Liver (tissue), 9 donors: ENCODE measurements around the gene ZNF627. TPM values are rescaled to one million over a fixed set of nuclear protein-coding genes. Genes with fewer than 3 reads are reported as not detected.

ENCODE experiments used
- DNase-seq: peaks from one replicate; pipeline ENCODE4 v3.0.0-alpha.2; 2017; ENCODE audit warnings: low spot score
- H3K27ac ChIP-seq, 2 donors: one replicate each; pipeline ENCODE4 v1.7.0; 2013; ENCODE audit warnings: inconsistent platforms in 2 of 2, low read length in 2 of 2, control low read depth in 1 of 2, low read depth in 1 of 2, mild to moderate bottlenecking in 1 of 2
- H3K27me3 ChIP-seq, 4 donors: one replicate each; pipeline versions ENCODE4 v1.6.1 to v1.7.0; 2013; ENCODE audit warnings: low read length in 3 of 4, inconsistent platforms in 1 of 4, mild to moderate bottlenecking in 1 of 4, moderate library complexity in 1 of 4; ENCODE audit not compliant: control insufficient read depth in 4 of 4, insufficient read depth in 4 of 4
- H3K36me3 ChIP-seq, 4 donors: one replicate each; pipeline versions ENCODE4 v1.6.1 to v1.7.0; 2013; ENCODE audit warnings: low read length in 3 of 4, mild to moderate bottlenecking in 3 of 4, low read depth in 1 of 4, moderate library complexity in 1 of 4; ENCODE audit not compliant: control insufficient read depth in 4 of 4, insufficient read depth in 3 of 4
- H3K4me1 ChIP-seq, 4 donors: one replicate each; pipeline versions ENCODE4 v1.6.1 to v1.7.0; 2013; ENCODE audit warnings: low read length in 3 of 4, mild to moderate bottlenecking in 3 of 4, moderate library complexity in 1 of 4; ENCODE audit not compliant: control insufficient read depth in 4 of 4, insufficient read depth in 4 of 4
- H3K4me3 ChIP-seq, 3 donors: one replicate each; pipeline versions ENCODE4 v1.6.1 to v1.7.0; 2013; ENCODE audit warnings: low read length in 3 of 3, control low read depth in 1 of 3, low read depth in 1 of 3, mild to moderate bottlenecking in 1 of 3
- H3K9ac ChIP-seq, 2 donors: one replicate each; pipeline ENCODE4 v1.7.0; 2013; ENCODE audit warnings: low read length in 2 of 2, mild to moderate bottlenecking in 2 of 2, moderate library complexity in 2 of 2, control low read depth in 1 of 2, low read depth in 1 of 2
- H3K9me3 ChIP-seq, 4 donors: one replicate each; pipeline versions ENCODE4 v1.6.1 to v1.7.0; 2013; ENCODE audit warnings: low read length in 3 of 4; ENCODE audit not compliant: control insufficient read depth in 4 of 4
- ATF3 ChIP-seq: IDR thresholded peaks from 2 replicates; pipeline ENCODE4 v1.6.1; 2016; ENCODE audit warnings: antibody characterized with exemption
- CTCF ChIP-seq: fragments of 150-350 bp; IDR thresholded peaks from 2 replicates; pipeline ENCODE4 v1.5.1; 2017; ENCODE audit warnings: improper control_type of control experiment, low read depth, low read length; ENCODE audit not compliant: missing input control
- EGR1 ChIP-seq, 2 donors: IDR thresholded peaks; 2 replicates each; pipeline ENCODE4 v1.6.1; 2016 to 2018; ENCODE audit warnings: antibody characterized with exemption in 2 of 2, low read depth in 2 of 2
- FOXA1 ChIP-seq: IDR thresholded peaks from 2 replicates; pipeline ENCODE4 v1.6.1; 2016; ENCODE audit warnings: antibody characterized with exemption
- FOXA2 ChIP-seq: IDR thresholded peaks from 2 replicates; pipeline ENCODE4 v1.6.1; 2016; ENCODE audit warnings: antibody characterized with exemption
- GABPA ChIP-seq, 2 donors: IDR thresholded peaks in 1 of 2; conservative IDR thresholded peaks in 1 of 2; 2 replicates each; pipeline ENCODE4 v1.6.1; 2016; ENCODE audit warnings: antibody characterized with exemption in 2 of 2, mild to moderate bottlenecking in 1 of 2, moderate library complexity in 1 of 2
- HNF4A ChIP-seq, 2 donors: conservative IDR thresholded peaks; 2 replicates each; pipeline ENCODE4 v1.6.1; 2016; ENCODE audit warnings: antibody characterized with exemption in 2 of 2, mild to moderate bottlenecking in 2 of 2
- HNF4G ChIP-seq: IDR thresholded peaks from 2 replicates; pipeline ENCODE4 v1.6.1; 2016; ENCODE audit warnings: antibody characterized with exemption
- JUND ChIP-seq, 2 donors: IDR thresholded peaks; 2 replicates each; pipeline ENCODE4 v1.6.1; 2016; ENCODE audit warnings: antibody characterized with exemption in 2 of 2
- NR2F2 ChIP-seq: IDR thresholded peaks from 2 replicates; pipeline ENCODE4 v1.6.1; 2016; ENCODE audit warnings: antibody characterized with exemption
- RAD21 ChIP-seq, 2 donors: IDR thresholded peaks; 2 replicates each; pipeline ENCODE4 v1.6.1; 2016; ENCODE audit warnings: antibody characterized with exemption in 2 of 2, mild to moderate bottlenecking in 2 of 2
- REST ChIP-seq: IDR thresholded peaks from 2 replicates; pipeline ENCODE4 v1.6.1; 2016; ENCODE audit warnings: antibody characterized with exemption, mild to moderate bottlenecking
- RXRA ChIP-seq, 2 donors: IDR thresholded peaks; 2 replicates each; pipeline ENCODE4 v1.6.1; 2017 to 2018; ENCODE audit warnings: antibody characterized with exemption in 2 of 2, mild to moderate bottlenecking in 1 of 2
- SP1 ChIP-seq: IDR thresholded peaks from 2 replicates; pipeline ENCODE4 v1.6.1; 2018; ENCODE audit warnings: antibody characterized with exemption, mild to moderate bottlenecking
- TAF1 ChIP-seq: conservative IDR thresholded peaks from 2 replicates; pipeline ENCODE4 v1.6.1; 2016; ENCODE audit warnings: antibody characterized with exemption, mild to moderate bottlenecking
- YY1 ChIP-seq: IDR thresholded peaks from 2 replicates; pipeline ENCODE4 v1.6.1; 2016; ENCODE audit warnings: antibody characterized with exemption, mild to moderate bottlenecking
- ZBTB33 ChIP-seq: IDR thresholded peaks from 2 replicates; pipeline ENCODE4 v1.6.1; 2016; ENCODE audit warnings: antibody characterized with exemption
- WGBS: extraction: QIAGEN DNeasy Blood & Tissue Kit; methylation state at CpG from one replicate; pipeline ENCODE4 v1.1.7; 2013; 5-methylcytosine and 5-hydroxymethylcytosine counted together
- polyA plus RNA-seq, 2 donors: library from polyadenylated mRNA; stranded (reverse) in 1 of 2; unstranded in 1 of 2; fragments of 200-250 nt in 1 of 2; fragments of >200 nt in 1 of 2; fragmentation: Nextera tagmentation in 1 of 2; extraction: Ambion mirVana in 1 of 2; gene quantifications; one replicate each; pipeline versions ENCODE4 v1.2.1 to v1.2.3, GENCODE V29; 2013 to 2015
- total RNA-seq, 2 donors: library from RNA; depleted of rRNA; stranded (reverse); fragments of >200 nt; gene quantifications; one replicate each; pipeline ENCODE4 v1.2.3, GENCODE V29; 2014
- TF ChIP-seq, protein P1 (sequence below): IDR thresholded peaks from 2 replicates; pipeline ENCODE4 v1.6.1; 2016; ENCODE audit warnings: antibody characterized with exemption
- donor health status: healthy.
- donor health status: healthy.
- donor health status: healthy.
- donor health status: healthy.
- donor health status: healthy.

Gene ZNF627
- total and polyA plus RNA-seq, 4 donors = 3.2 to 9.6 (median 5.4) TPM

DNA sequence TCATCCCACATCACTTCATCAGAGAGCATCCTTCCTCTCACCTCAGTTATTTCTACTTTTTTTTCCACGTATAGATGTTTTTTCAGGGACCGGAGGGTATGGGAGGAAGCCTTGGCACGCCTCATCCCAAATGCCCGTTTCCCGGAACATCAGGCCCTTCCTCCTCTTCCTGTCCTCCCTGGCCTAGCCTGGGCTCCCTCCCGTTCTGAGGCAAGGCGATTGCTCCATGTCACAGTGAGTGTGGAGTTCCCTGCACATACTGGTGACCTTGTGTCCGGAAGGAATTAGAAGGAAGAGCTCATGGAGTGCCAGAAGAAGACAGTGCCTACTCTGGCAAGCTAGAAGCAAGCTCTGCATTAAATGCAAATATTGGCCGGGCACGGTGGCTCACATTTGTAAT lies 1.1 kb upstream of the ZNF627 start:
- H3K27ac ChIP-seq = no peak overlapping the region
- H3K9me3 ChIP-seq = no peaks in the 10 kb centered on the region
- no peaks in the 10 kb centered on the region for H3K27me3 ChIP-seq
- WGBS = 89% methylated on average over 10 of the region's 10 CpGs
- DNase-seq = no peak
- TF ChIP-seq GABPA (IDR thresholded peaks at IDR 0.05 in 1 of 2, conservative IDR thresholded peaks at IDR 0.05 in 1 of 2) = no peak
- peak; percentile 23 for TF ChIP-seq NR2F2
- peaks cover 0 to 10% (median 2%) of the 10 kb centered on the region in 4 donors for H3K4me1 ChIP-seq
- H3K9ac ChIP-seq = no peak overlapping the region
- H3K36me3 ChIP-seq = no peaks in the 10 kb centered on the region
- H3K4me3 ChIP-seq = no peak overlapping the region

- H3K9me3 ChIP-seq = no peaks in the 10 kb centered on the region
- H3K4me1 ChIP-seq = peaks cover 0 to 10% (median 2%) of the 10 kb centered on the region in 4 donors
- H3K27ac ChIP-seq = peak overlapping the region; percentile 75 to 94
- H3K36me3 ChIP-seq = no peaks in the 10 kb centered on the region
- peak overlapping the region; percentile 43 to 77 for H3K9ac ChIP-seq
- TF ChIP-seq ZBTB33 = no peak
- TF ChIP-seq RAD21 (IDR thresholded peaks at IDR 0.05) = no peak
- no peak for TF ChIP-seq TAF1
- TF ChIP-seq GABPA (IDR thresholded peaks at IDR 0.05 in 1 of 2, conservative IDR thresholded peaks at IDR 0.05 in 1 of 2) = no peak
- TF ChIP-seq NR2F2 = no peak
- TF ChIP-seq YY1 = no peak
- TF ChIP-seq RXRA (IDR thresholded peaks at IDR 0.05) = no peak
- no peak for TF ChIP-seq SP1
- TF ChIP-seq FOXA2 = no peak
- TF ChIP-seq, protein P1, sequence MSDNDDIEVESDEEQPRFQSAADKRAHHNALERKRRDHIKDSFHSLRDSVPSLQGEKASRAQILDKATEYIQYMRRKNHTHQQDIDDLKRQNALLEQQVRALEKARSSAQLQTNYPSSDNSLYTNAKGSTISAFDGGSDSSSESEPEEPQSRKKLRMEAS = no peak
- TF ChIP-seq JUND (IDR thresholded peaks at IDR 0.05) = no peak
- TF ChIP-seq EGR1 (IDR thresholded peaks at IDR 0.05; ENCODE audit: low read depth in 2 of 2) = no peak
- no peak for TF ChIP-seq ATF3
- no peak for TF ChIP-seq FOXA1
- TF ChIP-seq REST = no peak
- TF ChIP-seq HNF4A (conservative IDR thresholded peaks at IDR 0.05) = no peak
- no peak for TF ChIP-seq CTCF
- TF ChIP-seq HNF4G = no peak
- peak overlapping the region; percentile 70 to 94 (median 76) for H3K4me3 ChIP-seq
- no peak for DNase-seq
- H3K27me3 ChIP-seq = no peaks in the 10 kb centered on the region
- WGBS = 79% methylated on average over 10 of the region's 10 CpGs
Measured at GRCh38 chr19:11598103-11598483, 810 bp downstream of the ZNF627 start.
